Measurements from ENCODE around the gene UBN2.

- TF ChIP-seq, protein P1, sequence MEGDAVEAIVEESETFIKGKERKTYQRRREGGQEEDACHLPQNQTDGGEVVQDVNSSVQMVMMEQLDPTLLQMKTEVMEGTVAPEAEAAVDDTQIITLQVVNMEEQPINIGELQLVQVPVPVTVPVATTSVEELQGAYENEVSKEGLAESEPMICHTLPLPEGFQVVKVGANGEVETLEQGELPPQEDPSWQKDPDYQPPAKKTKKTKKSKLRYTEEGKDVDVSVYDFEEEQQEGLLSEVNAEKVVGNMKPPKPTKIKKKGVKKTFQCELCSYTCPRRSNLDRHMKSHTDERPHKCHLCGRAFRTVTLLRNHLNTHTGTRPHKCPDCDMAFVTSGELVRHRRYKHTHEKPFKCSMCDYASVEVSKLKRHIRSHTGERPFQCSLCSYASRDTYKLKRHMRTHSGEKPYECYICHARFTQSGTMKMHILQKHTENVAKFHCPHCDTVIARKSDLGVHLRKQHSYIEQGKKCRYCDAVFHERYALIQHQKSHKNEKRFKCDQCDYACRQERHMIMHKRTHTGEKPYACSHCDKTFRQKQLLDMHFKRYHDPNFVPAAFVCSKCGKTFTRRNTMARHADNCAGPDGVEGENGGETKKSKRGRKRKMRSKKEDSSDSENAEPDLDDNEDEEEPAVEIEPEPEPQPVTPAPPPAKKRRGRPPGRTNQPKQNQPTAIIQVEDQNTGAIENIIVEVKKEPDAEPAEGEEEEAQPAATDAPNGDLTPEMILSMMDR (IDR thresholded peaks at IDR 0.05 in 2 of 3, conservative IDR thresholded peaks at IDR 0.05 in 1 of 3; ENCODE audit: borderline replicate concordance in 1 of 3, insufficient read depth in 1 of 3, low read depth in 2 of 3, low read length in 2 of 3), result no peak
- no peak for TF ChIP-seq POLR2A (IDR thresholded peaks at IDR 0.05; ENCODE audit: borderline replicate concordance, extremely low read depth, insufficient read depth, insufficient read length)
- no peak for TF ChIP-seq YY1 (IDR thresholded peaks at IDR 0.05; ENCODE audit: extremely low read depth, insufficient replicate concordance, low read depth, low read length)
Observed at GRCh38 chr7:139294241-139294640, 63.2 kb downstream of the UBN2 start.
